ENCODE results near the gene LGALSL.

The LGALSL gene

GRCh38 chr2:64502860-64503259, 48.9 kb downstream of the LGALSL start:
- no peak for DNase-seq

- no peak for DNase-seq
These were observed 51.1 kb downstream of the LGALSL start for GRCh38 chr2:64504774-64505720.

DNA sequence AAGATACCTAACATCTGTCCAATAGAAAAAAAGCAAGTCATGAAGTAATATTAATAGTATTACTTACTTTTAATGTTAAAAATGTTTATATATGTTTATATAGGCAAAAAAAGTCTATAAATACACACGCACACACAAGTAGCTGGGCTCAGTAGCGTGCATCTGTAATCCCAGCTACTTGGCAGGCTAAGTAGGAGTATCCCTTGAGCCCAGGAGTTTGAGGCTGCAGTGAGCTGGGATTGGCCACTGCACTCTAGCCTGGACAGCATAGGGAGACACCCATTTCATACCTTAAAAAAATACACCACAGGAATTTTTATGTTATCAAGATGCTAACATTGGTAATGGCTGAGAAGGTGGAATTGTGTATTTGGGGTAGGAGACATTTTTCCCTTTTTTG, 52.7 kb downstream of the LGALSL start:
- DNase-seq, result no peak
